C4-2B (cell line): ENCODE results near the gene CAPN12.
A peak's percentile ranks its signal among the peaks of the same experiment; 100 is the strongest.

Source experiments
- H3K27ac ChIP-seq: fragments of 450-650 bp; 2 replicates; pipeline ENCODE4 v1.5.1; 2017
- CTCF ChIP-seq: fragments of 450-650 bp; conservative IDR thresholded peaks from 2 replicates; pipeline ENCODE4 v1.5.1; 2017; ENCODE audit warnings: mild to moderate bottlenecking
- ZFX ChIP-seq: fragments of 450-650 bp; IDR thresholded peaks from 2 replicates; pipeline ENCODE4 v1.6.1; 2017

The CAPN12 gene

GRCh38 chr19:38685666-38686529 is 58.4 kb downstream of the CAPN12 start:
- H3K27ac ChIP-seq, result peak overlapping the region; percentile 92
- TF ChIP-seq CTCF (no peak), ZFX (0 out of 2 replicates have a peak, but pooled peaks have one; percentile 15)

- H3K27ac ChIP-seq, result peak overlapping the region; percentile 92
- no peak for TF ChIP-seq CTCF
- no peak for TF ChIP-seq ZFX
Measured at GRCh38 chr19:38684862-38685665, 59.2 kb downstream of the CAPN12 start.

GRCh38 chr19:38684078-38684861 is 60.0 kb downstream of the CAPN12 start:
- peak overlapping the region; percentile 92 for H3K27ac ChIP-seq
- TF ChIP-seq CTCF (no peak), ZFX (no peak)

GRCh38 chr19:38683393-38684077 is 60.7 kb downstream of the CAPN12 start:
- peak overlapping the region; percentile 92 for H3K27ac ChIP-seq
- no peak for TF ChIP-seq CTCF
- TF ChIP-seq ZFX, result no peak

GRCh38 chr19:38682872-38683392 is 61.3 kb downstream of the CAPN12 start:
- H3K27ac ChIP-seq, result peak overlapping the region; percentile 92

More at GRCh38 chr19:38682872-38683392, 61.3 kb downstream of the CAPN12 start:
- TF ChIP-seq CTCF (no peak), ZFX (no peak)
